ENCODE results near the gene KCNJ16. TPM values are rescaled to one million over a fixed set of nuclear protein-coding genes. Genes with fewer than 3 reads are reported as not detected.

Gene KCNJ16
- polyA plus RNA-seq, 4 donors, result 117 to 237 (median 144) TPM

DNA sequence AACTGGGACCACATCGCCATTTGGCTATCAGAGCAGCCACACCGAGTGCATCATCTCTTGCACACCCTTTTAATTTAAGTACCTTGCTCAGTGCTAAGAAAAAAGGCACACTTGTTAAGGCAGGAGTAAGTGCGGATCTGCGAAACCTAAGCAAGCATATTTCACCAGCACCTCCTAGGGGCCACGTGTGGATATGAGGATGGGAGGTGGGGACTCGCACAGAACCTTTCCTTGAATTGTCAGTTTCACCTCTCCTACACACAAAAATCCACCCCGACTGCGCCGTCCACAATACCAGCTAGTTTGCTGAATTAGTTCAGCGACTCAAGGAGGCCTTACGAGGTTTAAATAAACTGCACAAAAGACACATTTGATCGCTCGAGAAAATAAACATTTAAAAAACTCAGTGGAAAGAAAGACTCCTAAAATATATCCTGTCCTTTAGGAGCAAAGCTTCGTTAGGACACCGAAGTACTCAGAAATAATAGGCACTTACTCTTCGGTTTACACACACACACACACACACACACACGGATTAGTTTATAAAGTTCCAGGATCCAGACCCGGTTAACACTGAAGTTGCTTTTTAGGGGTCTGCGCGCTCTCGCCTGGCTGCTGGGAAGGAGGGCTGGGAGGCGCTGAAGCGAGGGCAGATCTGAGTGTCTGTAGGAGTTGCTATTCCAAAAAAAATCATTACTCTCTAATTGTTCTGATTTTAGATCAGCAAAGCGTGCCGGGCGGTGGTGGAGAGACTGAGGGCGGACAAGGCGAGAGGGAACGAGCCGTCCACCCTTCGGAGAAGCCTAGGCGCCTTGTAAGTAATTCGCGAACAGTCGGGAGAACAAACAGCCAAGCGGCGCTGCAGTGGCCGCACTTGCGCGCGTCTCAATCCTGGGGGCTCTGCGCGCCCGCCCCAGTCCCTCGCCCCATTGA is 93.3 kb downstream of the KCNJ16 start:
- DNase-seq (ENCODE audit: low read depth in 4 of 4, low spot score in 2 of 4), result peak in 2 of 4 donors; percentile 48 to 68

DNA sequence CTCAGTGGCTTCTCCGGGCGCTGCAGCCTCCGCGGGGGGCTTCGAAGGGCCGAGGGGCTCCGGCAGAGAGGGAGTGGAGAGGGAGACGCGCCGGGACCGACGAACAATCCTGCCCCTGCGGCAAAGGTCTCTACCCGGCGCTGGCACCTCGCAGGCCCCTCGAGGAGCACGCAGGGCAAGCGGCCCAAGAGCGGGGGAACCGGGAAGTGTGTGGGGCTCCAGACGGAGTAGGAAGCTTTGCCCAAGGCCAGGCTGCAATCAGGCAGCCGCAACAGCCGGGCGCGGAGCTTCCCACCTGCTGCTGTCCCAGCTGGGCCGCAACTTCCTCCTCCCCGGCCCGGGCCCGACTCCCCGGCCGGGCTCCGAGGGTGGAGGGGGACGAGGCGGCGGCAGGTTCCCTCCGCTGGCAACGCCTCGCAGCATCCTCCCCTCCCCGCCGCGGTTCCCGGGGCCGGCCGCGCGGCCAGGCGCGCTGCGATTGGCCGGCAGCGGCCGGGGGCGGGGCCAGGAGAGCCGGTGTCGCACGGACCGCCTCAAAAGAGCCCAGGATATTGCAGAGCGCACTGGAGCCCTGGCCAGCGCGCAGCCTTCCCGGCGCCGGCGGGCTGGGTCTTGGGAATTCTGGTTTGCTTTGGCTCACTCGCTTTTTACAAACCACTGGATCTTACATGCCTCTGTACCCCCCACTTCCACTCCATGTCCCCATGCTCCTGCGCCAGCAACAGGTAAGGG is 94.1 kb downstream of the KCNJ16 start, which contains the start of gene KCNJ2:
KCNJ2 (plus strand) TSS at position 556 of the 732 bp plus-strand sequence. CDS start 5,508 bp downstream, outside the sequence.
- DNase-seq (ENCODE audit: low read depth in 4 of 4, low spot score in 2 of 4), result peak; percentile 34 to 76 (median 58)

DNA sequence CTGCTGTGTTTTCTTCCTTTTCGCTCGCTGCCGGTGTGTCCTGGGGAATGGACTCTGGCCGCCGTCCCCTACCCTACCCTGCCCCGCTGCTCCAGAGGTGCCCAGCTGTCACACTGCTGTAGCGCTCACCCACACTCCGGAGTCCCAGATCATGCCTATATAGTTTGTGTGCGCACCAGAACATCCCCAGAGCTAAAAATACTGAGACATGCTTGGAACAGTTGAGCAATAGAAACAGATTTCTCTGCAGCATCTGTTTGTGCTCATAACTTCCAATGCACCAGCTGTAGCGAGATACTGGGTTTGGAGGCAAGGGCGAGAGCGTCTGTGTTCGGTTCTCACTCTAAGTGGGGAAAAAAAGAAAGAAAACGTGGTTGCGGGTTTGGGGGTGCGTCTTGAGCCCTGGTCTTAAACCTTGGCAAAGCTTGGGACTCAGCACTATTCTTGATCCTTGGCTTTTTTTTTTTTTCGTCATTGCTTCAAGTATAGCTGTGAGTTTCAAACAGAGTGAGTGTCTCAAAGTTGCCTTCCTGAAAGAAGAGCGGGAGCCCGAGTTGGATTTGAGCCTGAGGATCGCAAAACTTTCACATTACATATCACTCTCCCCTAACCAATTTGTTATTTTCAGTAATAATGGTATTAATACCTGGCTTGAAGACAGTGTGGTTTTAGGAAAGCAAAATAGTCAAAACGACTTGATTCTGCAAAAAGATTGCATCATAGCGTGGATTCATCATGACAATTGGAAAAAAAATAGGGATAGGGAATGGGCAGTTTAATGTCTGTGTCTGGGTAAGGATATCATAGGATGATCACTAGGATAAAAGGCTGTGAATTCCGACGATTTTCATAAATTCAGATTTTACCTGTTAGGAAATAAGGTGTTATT is 94.9 kb downstream of the KCNJ16 start:
- DNase-seq (ENCODE audit: low read depth in 4 of 4, low spot score in 2 of 4), result peak in 2 of 4 donors; percentile 7 to 23

DNA sequence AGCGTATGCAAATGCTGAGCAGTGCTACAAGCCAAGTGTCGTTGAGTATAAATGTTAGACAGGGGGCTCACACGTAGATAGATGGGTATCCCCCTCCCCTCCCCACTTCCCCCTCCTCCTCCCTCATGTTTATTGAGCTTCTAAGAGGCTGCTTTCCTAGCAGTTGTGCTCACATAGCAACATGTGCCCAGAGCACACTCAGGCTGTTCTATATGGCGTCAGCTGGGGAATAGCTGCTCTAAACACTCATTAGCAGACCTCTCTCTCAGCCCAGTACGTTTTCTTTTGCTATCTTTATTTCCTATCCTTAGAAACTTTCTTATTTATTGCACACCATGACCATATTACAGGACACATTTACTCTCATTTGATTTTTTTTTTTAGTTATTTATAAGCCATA is 96.1 kb downstream of the KCNJ16 start:
- DNase-seq (ENCODE audit: low read depth in 4 of 4, low spot score in 2 of 4), result no peak

DNA sequence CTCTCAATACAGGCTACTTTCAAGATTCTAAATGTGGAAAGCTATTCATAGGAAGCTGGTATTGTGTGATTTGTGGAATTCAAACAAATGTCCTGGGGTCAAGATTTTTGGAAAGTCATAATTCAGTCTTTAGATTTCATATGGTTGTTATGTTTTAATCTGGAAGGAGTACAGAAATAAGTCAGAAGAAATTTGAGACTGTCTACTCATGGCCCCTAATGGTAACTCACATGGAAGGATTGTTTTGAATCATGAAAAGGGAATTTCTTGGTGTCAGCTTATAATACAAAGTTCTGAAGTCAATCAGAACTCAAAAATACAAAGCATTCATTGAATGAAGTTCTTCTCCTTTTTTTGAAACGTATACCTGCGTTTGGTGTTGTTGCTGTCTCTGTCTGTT is 97.4 kb downstream of the KCNJ16 start:
- DNase-seq (ENCODE audit: low read depth in 4 of 4, low spot score in 2 of 4), result no peak

DNA sequence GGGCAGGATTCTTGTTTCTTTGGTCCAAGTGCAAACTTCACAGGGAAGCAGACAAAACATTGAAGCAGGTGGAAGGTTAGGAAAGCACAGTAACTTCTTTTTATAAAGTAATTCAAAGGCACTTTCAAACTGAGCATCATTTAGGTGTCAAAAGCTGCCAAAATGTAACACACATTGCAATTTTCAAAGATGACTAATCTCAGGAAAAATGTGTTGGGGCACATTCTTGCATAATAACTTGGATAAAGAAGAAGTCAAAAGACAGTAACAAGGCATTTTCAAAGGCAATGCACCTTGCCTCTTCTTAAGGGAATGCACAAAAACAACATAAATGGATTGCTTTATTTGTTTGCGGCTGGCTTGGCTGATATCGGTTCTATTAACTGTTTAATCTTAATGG is 97.9 kb downstream of the KCNJ16 start:
- DNase-seq (ENCODE audit: low read depth in 4 of 4, low spot score in 2 of 4), result no peak

DNA sequence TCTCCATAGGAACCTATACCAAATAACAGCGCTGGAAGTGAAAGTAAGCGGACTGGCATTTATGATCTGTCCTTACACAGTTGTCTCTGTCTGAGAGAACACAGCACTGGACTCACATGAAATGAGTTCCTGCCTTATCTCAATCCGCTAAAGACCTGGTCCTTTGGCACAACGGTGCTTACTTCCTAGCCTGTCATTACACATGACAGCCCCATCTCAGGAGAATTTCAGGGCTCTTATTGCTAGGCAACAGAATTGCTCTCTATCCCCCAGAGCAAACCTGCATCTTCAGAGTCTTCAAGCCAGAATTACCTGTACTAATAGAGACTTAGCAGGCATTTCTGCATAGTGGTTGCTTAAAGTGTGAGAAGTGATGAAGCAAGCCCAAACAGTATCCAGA is 98.7 kb downstream of the KCNJ16 start:
- no peak for DNase-seq (ENCODE audit: low read depth in 4 of 4, low spot score in 2 of 4)

DNA sequence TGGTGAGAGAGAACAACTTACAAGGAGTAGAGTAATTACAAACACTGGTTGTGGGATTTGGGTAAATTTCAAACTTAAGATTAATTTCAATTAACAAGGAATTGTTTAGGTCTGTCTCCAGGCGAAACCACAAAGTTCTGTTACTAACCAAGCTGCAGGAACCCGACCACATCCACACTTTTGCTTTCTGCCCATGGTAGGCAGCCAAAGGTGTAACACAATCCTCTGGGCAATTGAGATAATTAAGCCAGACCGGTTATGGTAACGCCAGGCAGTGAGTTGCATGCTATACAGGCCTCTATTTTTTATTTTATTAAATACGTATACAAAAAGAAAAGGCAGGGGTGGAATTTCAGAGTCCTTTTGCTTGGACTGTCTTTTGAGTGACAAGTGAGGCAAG is 106.4 kb downstream of the KCNJ16 start:
- no peak for DNase-seq (ENCODE audit: low read depth in 4 of 4, low spot score in 2 of 4)

DNA sequence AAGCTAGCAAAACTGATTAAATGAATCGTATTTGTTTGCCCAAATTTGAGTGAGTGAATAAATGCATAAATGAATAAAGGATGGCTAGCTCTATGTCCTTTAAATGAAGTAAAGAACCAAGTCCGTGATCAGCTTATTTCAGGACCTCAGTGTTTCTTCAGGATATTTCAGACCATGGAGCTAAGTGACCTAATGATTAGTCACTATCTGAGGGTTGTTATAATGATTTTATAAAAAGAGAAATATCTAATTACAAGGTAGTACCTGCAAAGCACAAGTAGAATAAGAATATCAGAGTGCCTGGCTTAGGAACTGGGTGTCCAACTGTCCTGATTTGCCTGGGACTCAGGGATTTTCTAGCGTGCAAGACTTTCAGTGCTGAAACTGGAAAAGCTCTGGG is 106.8 kb downstream of the KCNJ16 start:
- DNase-seq (ENCODE audit: low read depth in 4 of 4, low spot score in 2 of 4), result no peak

DNA sequence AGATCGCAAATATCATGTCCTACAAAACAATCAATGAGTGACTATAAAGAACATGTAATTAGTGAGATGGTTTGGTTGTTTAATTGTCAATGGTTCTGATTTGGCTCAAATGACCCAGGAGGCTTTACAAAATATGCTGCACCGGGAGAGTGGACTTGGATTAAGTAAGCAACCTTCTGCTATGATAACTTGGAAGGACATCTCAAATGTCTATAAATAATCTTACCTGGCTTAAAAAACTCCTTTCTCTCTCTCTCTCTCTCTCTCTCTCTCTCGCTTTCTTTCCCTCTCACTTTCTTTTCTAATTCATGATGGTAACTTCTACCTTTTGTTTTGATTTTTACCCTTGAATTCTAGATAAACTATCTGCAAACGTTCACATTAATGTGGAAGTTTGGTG is 108.5 kb downstream of the KCNJ16 start:
- DNase-seq (ENCODE audit: low read depth in 4 of 4, low spot score in 2 of 4), result no peak

DNA sequence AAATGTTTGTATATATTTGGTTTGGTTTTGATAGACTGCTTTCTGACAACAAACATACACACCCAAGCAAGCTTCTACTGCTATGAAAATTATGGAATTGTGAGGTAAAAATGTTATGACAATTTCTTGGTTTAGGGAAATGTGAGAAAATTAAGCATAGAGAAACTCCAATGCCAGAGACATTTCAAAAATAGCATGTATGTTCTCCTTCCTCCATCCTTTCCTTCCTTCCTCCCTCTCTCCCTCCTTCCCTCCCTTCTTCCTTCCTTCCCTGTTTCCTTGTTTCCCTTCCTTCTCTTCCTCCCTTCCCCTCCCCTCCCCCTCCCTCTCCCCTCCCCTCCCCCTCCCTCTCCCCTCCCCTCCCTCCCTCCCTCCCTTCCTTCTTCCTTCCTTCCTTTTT is 109.2 kb downstream of the KCNJ16 start:
- DNase-seq (ENCODE audit: low read depth in 4 of 4, low spot score in 2 of 4), result no peak

DNA sequence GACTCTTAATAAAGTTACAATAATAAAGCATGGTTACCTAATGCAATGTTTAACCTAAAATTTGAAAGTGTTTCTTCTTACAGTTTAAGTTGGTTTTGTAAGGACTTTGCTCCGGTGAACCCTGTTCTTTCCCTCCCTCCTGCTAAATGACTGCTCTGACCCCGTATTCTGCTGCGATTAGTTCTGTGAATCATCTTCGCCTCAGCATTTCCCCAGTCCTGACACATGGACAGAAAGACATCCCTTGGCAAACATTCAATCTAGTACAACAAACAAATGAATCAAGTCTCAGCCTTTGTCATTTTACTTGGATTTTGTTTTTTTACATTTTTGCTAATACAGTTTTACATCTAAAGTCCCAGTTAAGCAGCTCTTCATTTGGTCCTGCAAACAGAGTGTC is 109.7 kb downstream of the KCNJ16 start:
- no peak for DNase-seq (ENCODE audit: low read depth in 4 of 4, low spot score in 2 of 4)

Other genes with a start within 250 kb of the KCNJ16 start
- 1 to 10 TPM; 2.1 to 3.1 (median 2.5) TPM for gene KCNJ2, start 94.3 kb downstream of the KCNJ16 start, polyA plus RNA-seq (ENCODE audit: insufficient read length in 4 of 4)

All from left renal cortex interstitium (tissue), 4 donors.